GM19238 (cell line): ENCODE results near the gene TPST1.
"Not testable (repeated sequence)": the region's sequence is repeated elsewhere in the genome, so short reads cannot be mapped to it uniquely, and the experiment has no call there.

Experiments
- DNase-seq: peaks from one replicate; pipeline ENCODE4 v3.0.0; 2011; ENCODE audit warnings: low spot score; ENCODE audit not compliant: insufficient read length

The TPST1 gene

DNA sequence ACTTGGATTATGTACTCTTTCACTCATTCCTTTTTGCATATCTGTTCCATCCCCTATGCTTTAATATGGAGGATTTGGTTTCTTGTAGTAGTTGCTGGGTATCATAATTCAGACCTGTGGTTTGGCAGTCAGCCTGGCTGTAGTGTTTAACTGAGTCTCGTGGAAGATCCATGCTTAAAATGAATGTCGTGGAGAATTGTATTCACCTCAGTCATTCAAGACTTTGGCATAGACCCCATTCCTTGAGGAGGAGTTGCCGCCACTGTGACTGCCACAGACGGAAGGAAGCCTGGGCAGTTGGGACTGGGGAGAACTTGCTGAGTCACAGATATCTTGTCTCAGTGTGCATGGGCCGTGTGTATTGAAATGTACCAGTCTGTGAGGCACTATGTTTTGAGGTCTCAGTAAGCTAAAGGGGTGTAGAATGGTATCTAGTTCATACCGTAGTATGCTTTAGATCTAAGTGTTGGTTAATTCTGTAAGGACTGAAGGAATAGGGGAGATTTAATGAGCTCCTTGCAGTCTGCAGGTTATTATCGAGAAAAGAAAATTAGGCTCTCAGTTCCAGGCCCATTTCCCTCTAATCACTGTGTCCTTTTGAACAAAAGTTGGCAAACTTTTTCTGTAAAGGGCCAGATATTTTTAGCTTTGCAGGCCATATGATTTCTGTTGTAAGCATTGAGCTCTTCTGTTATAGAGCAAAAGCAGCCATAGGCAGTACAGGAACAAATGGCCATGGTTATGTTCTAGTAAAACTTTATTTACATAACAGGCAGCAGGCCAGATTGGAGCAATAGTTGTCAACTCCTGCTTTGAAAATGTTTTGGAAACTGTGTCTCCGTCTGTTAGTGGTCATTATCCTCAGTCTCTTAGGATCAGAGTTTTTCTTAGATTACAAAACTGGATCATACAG lies 76.8 kb downstream of the TPST1 start:
- no peak for DNase-seq

GRCh38 chr7:66282591-66282935 lies 77.4 kb downstream of the TPST1 start:
- DNase-seq = no peak

GRCh38 chr7:66283003-66283920 lies 78.1 kb downstream of the TPST1 start:
- no peak for DNase-seq

- no peak for DNase-seq
Observed at GRCh38 chr7:66296001-66296521, 90.9 kb downstream of the TPST1 start.

- DNase-seq = no peak
Observed at GRCh38 chr7:66296557-66296956, 91.4 kb downstream of the TPST1 start.

DNA sequence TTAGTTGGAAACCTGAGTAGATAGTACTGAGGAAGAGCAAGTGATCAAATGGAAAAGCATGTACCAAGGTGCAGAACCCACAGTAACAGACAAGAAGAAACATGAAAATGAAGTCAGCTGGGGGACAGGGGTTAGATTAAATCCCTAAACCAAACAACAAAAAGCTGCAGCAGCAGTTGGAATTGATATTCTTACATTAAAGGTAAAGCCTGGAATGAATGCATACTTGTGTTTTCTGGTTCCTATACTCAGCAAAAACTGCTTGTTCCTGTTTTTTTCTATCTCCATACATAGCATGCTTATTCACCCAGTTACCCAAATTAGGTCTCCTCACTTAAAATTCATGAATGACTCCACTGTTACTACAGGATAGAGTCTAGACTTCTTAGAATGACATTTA lies 92.4 kb downstream of the TPST1 start:
- DNase-seq = no peak

GRCh38 chr7:66301249-66301648 lies 96.1 kb downstream of the TPST1 start:
- DNase-seq = no peak

DNA sequence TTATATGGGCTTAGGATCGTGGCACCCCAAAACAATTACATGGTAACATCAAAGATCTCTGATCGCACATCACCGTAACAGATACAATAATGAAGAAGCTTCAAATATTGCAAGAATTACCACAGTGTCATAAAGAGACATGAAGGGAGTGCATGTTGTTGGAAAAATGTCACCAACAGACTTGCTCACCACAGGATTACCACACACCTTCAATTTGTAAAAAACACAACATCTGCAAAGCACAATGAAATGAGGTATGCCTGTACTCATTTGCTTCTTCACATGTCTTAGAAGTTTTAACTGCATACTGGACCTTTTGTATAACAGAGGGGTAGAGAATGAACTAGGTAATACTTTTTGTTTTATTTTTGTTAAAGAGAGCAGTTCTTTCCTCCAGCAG lies 96.6 kb downstream of the TPST1 start:
- no peak for DNase-seq

DNA sequence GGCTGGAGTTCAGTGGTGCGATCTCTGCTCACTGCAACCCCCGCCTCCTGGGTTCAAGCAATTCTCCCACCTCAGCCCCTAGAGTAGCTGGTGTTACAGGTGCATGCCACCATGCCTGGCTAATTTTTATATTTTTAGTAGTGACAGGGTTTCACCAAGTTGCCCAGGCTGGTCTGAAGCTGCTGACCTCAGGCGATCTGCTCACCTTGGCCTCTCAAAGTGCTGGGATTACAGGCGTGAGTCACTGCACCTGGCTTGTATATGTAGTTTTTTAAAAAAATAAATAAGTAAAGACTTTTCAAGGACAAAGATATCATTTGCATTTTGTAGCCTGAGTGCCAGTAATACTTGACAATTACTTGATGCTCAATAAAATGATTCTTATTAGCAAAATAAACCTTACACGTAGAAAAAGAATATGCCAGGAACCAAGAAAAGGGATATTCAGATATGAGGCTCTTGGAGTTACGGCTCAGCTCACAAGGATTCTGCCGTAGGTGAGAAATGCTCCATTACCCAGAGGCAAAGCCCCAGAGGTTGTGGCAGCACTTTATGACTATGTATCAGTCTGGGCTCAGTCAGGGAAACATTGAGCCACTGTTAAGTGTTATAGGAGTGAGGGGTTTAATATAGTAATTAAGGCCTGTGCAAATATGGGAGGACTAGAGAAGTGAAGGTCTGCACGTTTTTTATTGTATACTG lies 98.5 kb downstream of the TPST1 start:
- DNase-seq = no peak

DNA sequence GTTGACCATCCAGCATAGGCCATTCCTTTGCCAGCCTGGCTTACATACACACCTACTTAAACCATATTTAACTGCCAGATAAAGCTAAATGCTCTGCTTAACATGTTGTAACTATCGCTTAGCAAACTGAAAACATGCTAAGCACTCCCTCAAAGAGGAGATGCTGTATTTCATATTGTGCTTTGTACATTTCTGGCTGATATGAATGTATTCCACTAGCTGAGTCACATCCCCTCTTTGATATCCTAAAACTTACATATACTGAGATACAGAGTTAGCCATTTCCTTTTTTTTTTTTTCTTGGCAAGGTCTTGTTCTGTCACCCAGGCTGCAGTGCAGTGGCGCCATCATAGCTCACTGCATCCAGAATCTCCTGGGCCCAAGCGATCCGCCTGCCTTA lies 99.4 kb downstream of the TPST1 start:
- no peak for DNase-seq

DNA sequence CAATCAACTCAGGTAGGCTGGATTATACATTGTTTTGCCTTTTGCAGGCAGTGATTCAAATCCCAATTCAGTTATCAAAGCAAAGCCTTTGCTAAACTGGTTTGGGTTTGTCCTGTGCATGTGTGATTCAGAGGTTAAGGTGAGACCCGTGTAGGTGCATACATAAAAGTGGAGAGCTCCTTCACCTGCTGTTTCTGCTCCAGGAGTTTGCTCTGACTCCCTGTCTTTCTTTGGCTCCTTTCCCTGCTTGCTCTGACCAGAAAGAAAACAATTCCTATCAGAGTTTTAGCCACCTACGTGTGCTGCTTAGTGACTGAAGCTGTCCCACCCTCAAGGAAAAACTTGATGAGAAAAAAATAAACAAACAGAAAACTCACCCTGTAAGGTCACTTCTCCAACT lies 101.1 kb downstream of the TPST1 start:
- DNase-seq = no peak

DNA sequence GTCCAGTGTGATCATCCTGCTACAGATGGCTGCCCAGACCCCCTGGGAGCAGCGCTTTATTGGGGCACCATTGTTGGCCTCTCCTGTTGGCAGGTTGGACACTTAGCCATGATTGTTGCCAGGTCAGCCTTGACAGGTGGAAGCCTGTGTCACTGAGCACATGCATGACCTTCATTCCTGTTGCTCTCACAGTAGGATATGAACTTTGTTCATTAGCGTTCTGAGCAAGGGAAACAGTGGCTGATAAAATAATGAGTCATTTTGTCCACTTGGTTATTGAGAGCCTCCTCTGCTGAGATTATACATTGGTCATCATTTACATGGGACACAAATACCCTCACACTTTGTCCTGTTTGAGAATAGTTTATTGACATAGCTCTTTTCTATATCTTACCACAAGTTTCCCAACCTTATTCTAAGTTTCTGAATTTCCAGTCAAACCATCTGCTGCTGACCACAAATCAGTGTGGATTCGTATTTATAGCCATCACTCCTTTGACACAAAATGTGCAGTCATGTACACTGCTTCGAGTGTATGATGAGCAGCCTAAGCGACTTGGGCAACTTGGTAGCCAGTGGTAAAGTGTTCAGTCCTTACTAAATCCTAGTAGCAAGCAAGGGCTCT lies 102.6 kb downstream of the TPST1 start:
- no peak for DNase-seq

- no peak for DNase-seq
Observed at GRCh38 chr7:66308411-66308810, 103.3 kb downstream of the TPST1 start.

DNA sequence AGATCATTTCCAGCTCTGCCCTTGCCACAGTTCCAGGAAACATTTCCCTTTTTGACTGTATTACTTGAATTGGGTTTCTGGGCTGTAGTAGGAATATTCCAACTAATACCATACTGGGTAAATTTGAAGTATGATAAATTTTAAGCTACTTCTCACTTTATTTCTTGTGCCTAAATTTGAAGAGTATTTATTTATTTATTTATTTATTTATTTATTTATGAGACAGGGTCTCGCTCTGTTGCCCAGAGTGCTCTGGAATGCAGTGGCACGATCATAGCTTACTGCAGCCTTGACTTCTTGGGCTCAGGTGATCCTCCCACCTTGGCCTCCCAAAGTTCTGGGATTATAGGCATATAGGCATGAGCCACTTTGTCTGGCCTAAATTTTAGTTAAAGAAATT lies 105.5 kb downstream of the TPST1 start:
- no peak for DNase-seq

DNA sequence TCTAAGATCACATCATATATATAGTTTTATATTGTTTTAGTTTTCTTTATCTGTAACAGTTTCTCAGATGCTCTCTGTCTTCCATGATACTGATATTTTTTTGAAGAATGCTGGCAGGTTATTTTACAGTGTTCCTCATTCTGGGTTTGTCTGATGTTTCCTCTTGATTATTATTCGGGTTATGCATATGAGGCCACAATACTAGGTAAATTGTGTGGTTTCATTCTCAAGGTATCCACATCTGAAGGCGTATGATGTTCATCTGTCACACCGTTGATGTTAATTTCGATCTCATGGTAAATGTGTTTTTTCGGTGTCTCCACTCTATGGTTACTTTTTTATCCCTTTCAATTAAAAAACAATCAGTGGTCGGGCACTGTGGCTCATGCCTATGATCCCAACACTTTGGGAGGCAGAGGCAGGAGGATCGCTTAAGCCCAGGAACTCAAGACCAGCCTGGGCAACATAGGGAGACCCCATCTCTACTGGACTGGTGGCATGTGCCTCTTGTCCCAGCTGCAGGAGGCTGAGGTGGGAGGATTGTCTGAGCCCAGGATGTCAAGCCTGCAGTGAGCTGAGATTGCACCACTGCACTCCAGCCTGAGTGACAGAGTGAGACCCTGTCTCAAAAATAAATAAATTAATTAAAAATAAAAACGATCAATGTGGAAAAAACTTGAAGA lies 108.9 kb downstream of the TPST1 start:
- DNase-seq = no peak

DNA sequence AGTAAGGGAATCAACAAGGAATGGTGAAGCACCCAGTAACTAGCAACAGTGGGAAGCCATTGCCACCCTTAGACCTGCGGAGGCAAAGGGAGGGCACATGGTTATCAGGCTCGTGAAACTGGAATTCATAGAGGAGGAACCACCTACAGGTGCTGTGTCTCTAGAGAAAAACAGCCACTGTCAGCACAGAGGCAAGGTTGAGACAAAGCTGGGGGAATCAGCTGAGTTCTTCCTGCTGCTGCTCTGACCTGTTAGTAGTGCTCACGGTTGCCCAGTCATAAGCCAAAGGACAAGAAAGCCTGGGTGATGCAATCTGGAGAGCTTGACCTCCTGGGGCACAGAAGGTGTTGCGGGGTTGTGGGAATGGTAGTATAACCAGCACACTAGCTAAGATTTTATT lies 110.1 kb downstream of the TPST1 start:
- no peak for DNase-seq

DNA sequence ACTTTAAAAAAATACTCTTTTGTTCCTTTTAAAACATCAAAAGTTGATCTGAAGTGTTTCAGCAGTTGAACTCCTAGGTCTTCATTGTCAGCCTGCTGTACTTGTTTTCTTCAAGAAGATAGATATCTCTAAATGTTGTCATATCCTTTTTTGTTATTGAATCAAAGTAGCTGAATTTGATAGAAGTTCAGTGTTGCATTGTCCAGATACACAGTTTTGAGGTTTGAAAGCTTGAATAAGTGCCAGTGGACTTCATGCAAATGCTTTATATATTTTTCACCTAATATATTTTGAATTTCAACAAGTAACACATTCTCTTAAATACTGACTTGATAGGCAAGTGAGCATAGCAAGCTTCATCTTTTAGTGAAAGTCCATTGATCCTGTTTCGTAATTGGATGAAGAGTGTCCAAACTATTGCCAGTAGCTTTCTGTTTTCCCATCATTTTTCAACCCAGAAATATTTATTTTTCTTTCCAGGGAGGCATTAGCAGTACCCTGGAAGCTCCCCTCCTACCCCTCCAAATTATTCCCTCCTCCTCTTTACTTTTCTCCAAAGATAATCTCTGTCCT lies 114.4 kb downstream of the TPST1 start:
- DNase-seq = no peak

- DNase-seq = no peak
Observed at GRCh38 chr7:66321283-66321682, 116.1 kb downstream of the TPST1 start.

DNA sequence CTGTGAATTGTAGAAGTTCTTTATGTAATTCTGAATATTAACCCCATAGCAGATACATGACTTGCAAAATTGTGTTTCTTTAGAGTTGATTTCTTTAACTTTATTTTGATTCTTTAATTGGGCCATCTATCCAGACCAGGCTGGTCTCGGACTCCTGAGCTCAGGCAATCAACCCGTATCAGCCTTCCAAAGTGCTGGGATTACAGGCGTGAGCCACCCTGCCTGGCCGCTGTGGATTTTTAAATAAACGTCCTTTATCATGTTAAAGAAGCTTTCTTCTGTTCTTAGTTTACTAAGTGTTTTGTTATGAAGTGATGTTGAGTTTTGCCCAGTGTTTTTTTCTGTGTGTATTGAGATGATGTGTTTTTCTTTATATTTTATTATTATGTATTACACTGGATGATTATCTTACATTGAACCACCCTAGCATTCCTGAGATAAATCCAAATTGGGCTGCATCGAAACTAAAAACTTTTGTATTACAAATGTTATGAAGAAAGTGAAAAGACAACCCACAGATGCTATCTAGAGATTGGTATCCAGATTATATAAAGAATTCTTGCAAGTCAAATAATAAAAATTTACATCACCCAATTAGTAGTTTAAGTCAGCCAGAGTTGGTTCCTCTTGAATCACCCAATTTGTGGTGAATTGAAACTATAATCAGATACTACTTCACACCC lies 118.1 kb downstream of the TPST1 start:
- DNase-seq = no peak

DNA sequence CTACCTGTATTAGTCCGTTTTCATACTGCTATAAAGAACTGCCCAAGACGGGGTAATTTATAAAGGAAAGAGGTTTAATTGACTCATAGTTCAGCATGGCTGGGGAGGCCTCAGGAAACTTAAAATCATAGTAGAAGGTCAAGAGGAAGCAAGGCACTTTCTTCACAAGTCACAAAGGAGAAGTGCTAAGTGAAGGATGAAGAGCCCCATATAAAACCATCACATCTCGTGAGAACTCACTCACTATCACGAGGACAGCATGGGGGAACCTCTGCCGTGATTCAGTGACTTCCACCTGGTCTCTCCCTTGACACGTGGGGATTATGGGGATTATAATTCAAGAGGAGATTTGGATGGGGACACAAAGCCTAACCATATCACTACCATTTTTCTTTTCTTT lies 119.9 kb downstream of the TPST1 start:
- DNase-seq = not testable (repeated sequence)
